Placental pericyte (primary cell): ENCODE results near the gene USB1. TPM values are rescaled to one million over a fixed set of nuclear protein-coding genes. Genes with fewer than 3 reads are reported as not detected.

ENCODE experiments used
- total RNA-seq: library from RNA; depleted of rRNA; stranded (reverse); fragments of >200 nt; gene quantifications from 2 replicates; pipeline ENCODE4 v1.2.3, GENCODE V29; 2012

USB1 gene
- total RNA-seq, result 48.8 and 50.5 TPM in 2 replicates

GRCh38 chr16:58000706-58001676 is at the start of gene USB1:
USB1 (plus strand) TSS chr16:58001407; CDS start chr16:58001484, 77 bp downstream.

GRCh38 chr16:57970970-57971369 is 30.2 kb upstream of the USB1 start, which contains the start of gene CNGB1:
CNGB1 (minus strand) TSS chr16:57971128; CDS start chr16:57967286, 3,842 bp downstream.

GRCh38 chr16:57999971-58000705 is 1.1 kb upstream of the USB1 start, which contains the start of gene ZNF319:
ZNF319 (minus strand) TSS chr16:58000672; CDS start chr16:57998265, 2,407 bp downstream.

GRCh38 chr16:58025351-58026138 is 24.3 kb downstream of the USB1 start, which contains the start of gene MMP15:
MMP15 (plus strand) TSS chr16:58025754; CDS start chr16:58026351, 597 bp downstream.

Other genes with a start within 250 kb of the USB1 start
- gene KIFC3, start 198.9 kb upstream of the USB1 start, total RNA-seq, result 157 and 170 TPM in 2 replicates
- not detected in 2 replicates for gene CNGB1, start 30.3 kb upstream of the USB1 start, total RNA-seq
- gene ZNF319, start 735 bp upstream of the USB1 start, total RNA-seq, result 6.3 and 10.3 TPM in 2 replicates
- gene MMP15, start 24.3 kb downstream of the USB1 start, total RNA-seq, result 6.6 and 15.1 TPM in 2 replicates
- gene CFAP20, start 128.0 kb downstream of the USB1 start, total RNA-seq, result 23.0 and 46.7 TPM in 2 replicates
- 27.8 and 50.3 TPM in 2 replicates for gene CSNK2A2, start 196.7 kb downstream of the USB1 start, total RNA-seq